ENCODE results near the gene UNC5A. TPM values are rescaled to one million over a fixed set of nuclear protein-coding genes. Genes with fewer than 3 reads are reported as not detected.

UNC5A gene
- total RNA-seq, 1 experiment from 2014 or later: 3.1 TPM

DNA sequence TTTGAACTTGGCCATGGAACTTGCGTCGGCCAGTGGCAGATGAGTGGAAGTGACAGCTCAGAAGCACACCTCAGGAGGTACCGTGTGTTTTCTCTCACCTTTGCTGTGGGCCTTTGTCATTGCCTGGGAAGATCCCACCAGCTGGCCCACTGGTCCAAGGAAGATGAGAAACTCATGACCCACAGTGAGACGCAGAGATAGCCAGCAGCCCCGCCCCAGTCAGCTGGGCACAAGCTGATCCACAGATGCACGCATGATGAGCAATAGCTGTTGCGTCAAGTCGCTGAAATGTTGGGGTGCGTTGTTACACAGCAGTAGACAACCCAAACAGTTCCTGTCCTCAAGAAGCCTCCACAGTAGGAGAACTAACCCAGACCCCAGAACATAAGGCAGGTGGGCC, 30.8 kb upstream of the UNC5A start:
- ChIA-PET CTCF (no interaction called here), POLR2A (ENCODE audit: unreplicated experiment) (interaction anchor here (0.5 kb wide), 1 partner anchor 809 kb away, joined by 3 read pairs; no protein-coding TSS in a partner anchor)
- no peaks in the 10 kb centered on the region for H4K20me1 ChIP-seq (ENCODE audit: insufficient read depth)
- H3K36me3 ChIP-seq (ENCODE audit: low read depth): no peaks in the 10 kb centered on the region
- peaks cover 5% of the 10 kb centered on the region; the same call in 1 of the 2 replicates for H3F3A ChIP-seq (ENCODE audit: insufficient read depth, low read depth)
- no TSS peak for BruUV-seq (replicated peaks)
- H3K4me1 ChIP-seq (replicated peaks; ENCODE audit: insufficient read depth): peaks cover 3% of the 10 kb centered on the region
- intact Hi-C loops (cut with micrococcal nuclease; ENCODE audit: unreplicated experiment): no loop called here
- no peaks in the 10 kb centered on the region for H3K9me3 ChIP-seq (ENCODE audit: insufficient read depth, low read depth)
- no peak overlapping the region for H3K4me3 ChIP-seq
- no peak overlapping the region for H3K4me2 ChIP-seq
- H3K79me2 ChIP-seq (ENCODE audit: low read depth): no peaks in the 10 kb centered on the region
- H3K9me2 ChIP-seq (ENCODE audit: insufficient read depth): no peaks in the 10 kb centered on the region
- no peaks in the 10 kb centered on the region for H3K27me3 ChIP-seq (ENCODE audit: insufficient read depth, low read depth)
- no peak overlapping the region for H3K27ac ChIP-seq
- no peak overlapping the region for H2AFZ ChIP-seq
- TF ChIP-seq EZH2 (IDR thresholded peaks at IDR 0.05; ENCODE audit: low read depth) (no peak), CTCF (conservative IDR thresholded peaks at IDR 0.05) (no peak)
- DNase-seq: no peak

DNA sequence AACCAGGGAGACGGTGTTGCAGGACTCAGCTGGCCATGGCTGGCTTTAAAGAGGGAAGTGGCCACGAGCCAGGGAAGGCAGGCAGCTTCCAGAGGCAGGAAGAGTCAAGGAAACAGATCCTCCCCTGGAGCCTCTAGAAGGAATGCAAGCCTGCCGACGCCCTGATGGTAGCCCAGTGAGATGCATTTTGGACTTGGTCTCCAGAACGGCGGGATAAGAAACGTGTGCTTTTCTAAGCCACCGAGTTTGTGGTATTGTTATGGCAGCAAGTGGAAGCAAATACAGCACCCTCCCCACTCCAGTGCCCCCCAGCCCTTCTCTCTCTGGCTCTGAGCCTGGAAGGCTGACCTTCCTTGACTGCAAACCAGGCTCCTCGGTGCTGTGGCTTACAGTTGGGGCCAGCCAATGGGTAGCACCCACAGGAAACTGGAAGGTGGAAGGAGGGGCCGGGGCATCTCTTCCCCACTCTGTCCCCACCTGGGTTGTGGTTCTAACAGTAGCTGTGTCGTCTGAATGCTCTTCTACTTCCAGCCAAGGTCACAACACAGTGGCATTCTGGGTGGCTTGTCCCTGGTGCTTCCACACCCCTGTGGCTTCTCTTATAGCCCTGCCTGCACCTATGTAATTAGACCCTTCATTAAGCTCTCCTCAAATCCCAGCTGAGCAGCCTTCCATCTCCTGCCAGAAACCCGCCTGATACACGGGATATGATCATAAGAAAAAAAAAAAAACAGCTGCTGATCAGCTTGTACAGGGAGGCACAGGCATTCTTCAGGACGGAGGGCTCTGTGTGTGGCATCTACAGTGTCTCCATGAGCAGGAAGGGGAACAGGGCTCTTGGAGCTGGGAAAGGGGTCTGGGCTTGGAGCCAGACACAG, 29.9 kb upstream of the UNC5A start:
- BruUV-seq (replicated peaks): no TSS peak
- TF ChIP-seq CTCF (conservative IDR thresholded peaks at IDR 0.05) (no peak), EZH2 (IDR thresholded peaks at IDR 0.05; ENCODE audit: low read depth) (no peak)

GRCh38 chr5:176781054-176781375, 29.3 kb upstream of the UNC5A start:
- Histone ChIP-seq H2AFZ (no peak overlapping the region), H3K79me2 (ENCODE audit: low read depth) (no peaks in the 10 kb centered on the region), H3K4me2 (no peak overlapping the region), H3K27ac (no peak overlapping the region), H4K20me1 (ENCODE audit: insufficient read depth) (no peaks in the 10 kb centered on the region), H3K9me3 (ENCODE audit: insufficient read depth, low read depth) (no peaks in the 10 kb centered on the region), H3K4me3 (no peak overlapping the region), H3K36me3 (ENCODE audit: low read depth) (no peaks in the 10 kb centered on the region), H3F3A (ENCODE audit: insufficient read depth, low read depth) (peaks cover 8% of the 10 kb centered on the region; the same call in 1 of the 2 replicates), H3K9me2 (ENCODE audit: insufficient read depth) (no peaks in the 10 kb centered on the region), H3K4me1 (replicated peaks; ENCODE audit: insufficient read depth) (peaks cover 10% of the 10 kb centered on the region), H3K27me3 (ENCODE audit: insufficient read depth, low read depth) (no peaks in the 10 kb centered on the region)
- no TSS peak for BruUV-seq (replicated peaks)
- no peak for TF ChIP-seq EZH2 (IDR thresholded peaks at IDR 0.05; ENCODE audit: low read depth)
- TF ChIP-seq CTCF (conservative IDR thresholded peaks at IDR 0.05): no peak
- CTCF ChIA-PET: no interaction called here
- POLR2A ChIA-PET (ENCODE audit: unreplicated experiment): interaction anchor here (0.6 kb wide), 1 partner anchor 17 kb away, joined by 3 read pairs; no protein-coding TSS in a partner anchor
- peak in 1 of 2 experiments; percentile 26 for DNase-seq
- intact Hi-C loops (cut with micrococcal nuclease; ENCODE audit: unreplicated experiment): no loop called here

More for the DNA sequence above, 29.9 kb upstream of the UNC5A start:
- no peaks in the 10 kb centered on the region for H3K27me3 ChIP-seq (ENCODE audit: insufficient read depth, low read depth)
- H3K27ac ChIP-seq: no peak overlapping the region
- peaks cover 8% of the 10 kb centered on the region; the same call in 1 of the 2 replicates for H3F3A ChIP-seq (ENCODE audit: insufficient read depth, low read depth)
- no peaks in the 10 kb centered on the region for H3K79me2 ChIP-seq (ENCODE audit: low read depth)
- no peak overlapping the region for H3K4me2 ChIP-seq
- intact Hi-C loops (cut with micrococcal nuclease; ENCODE audit: unreplicated experiment): no loop called here
- ChIA-PET CTCF (no interaction called here), POLR2A (ENCODE audit: unreplicated experiment) (interaction anchor here (0.5 to 0.6 kb wide), 2 partner anchors 16 to 809 kb away, joined by 3 read pairs; no protein-coding TSS in a partner anchor)
- H2AFZ ChIP-seq: no peak overlapping the region
- no peaks in the 10 kb centered on the region for H3K36me3 ChIP-seq (ENCODE audit: low read depth)
- no peaks in the 10 kb centered on the region for H3K9me3 ChIP-seq (ENCODE audit: insufficient read depth, low read depth)
- no peak for DNase-seq
- peaks cover 10% of the 10 kb centered on the region for H3K4me1 ChIP-seq (replicated peaks; ENCODE audit: insufficient read depth)
- H4K20me1 ChIP-seq (ENCODE audit: insufficient read depth): no peaks in the 10 kb centered on the region
- no peak overlapping the region for H3K4me3 ChIP-seq
- no peaks in the 10 kb centered on the region for H3K9me2 ChIP-seq (ENCODE audit: insufficient read depth)

All from PC-9 (cell line).